ENCODE results near the gene PRSS22. TPM values are rescaled to one million over a fixed set of nuclear protein-coding genes. Genes with fewer than 3 reads are reported as not detected.

The PRSS22 gene
- total RNA-seq, 1 experiment from 2014 or later = not detected

- no peak for DNase-seq
- H3K4me2 ChIP-seq (ENCODE audit: low read depth, low read length, poor library complexity, severe bottlenecking) = no peak within 1 kb of the TSS
Observed at GRCh38 chr16:2829501-2830354, 28.2 kb downstream of the PRSS22 start, which contains the start of gene ZG16B. TSS of gene ZG16B (plus strand) at chr16:2830303. CDS start at chr16:2830442, 139 bp downstream.

GRCh38 chr16:2828876-2829430 is 29.0 kb downstream of the PRSS22 start:
- Histone ChIP-seq H3K4me3 (ENCODE audit: low read length) (no peak overlapping the region), H3K9me3 (ENCODE audit: low read length) (no peaks in the 10 kb centered on the region), H4K20me1 (ENCODE audit: insufficient read depth, low read depth, low read length) (no peaks in the 10 kb centered on the region), H3K27me3 (ENCODE audit: low read length) (no peaks in the 10 kb centered on the region), H3K36me3 (ENCODE audit: insufficient read depth, low read length) (no peaks in the 10 kb centered on the region), H3K9me2 (replicated peaks; ENCODE audit: insufficient read depth, low read length) (no peaks in the 10 kb centered on the region), H3K27ac (ENCODE audit: low read length) (no peak overlapping the region), H3K9ac (ENCODE audit: low read length) (no peak overlapping the region), H2AFZ (ENCODE audit: low read length) (no peak overlapping the region), H3K79me2 (ENCODE audit: low read length) (no peaks in the 10 kb centered on the region), H3K4me1 (ENCODE audit: low read length) (no peaks in the 10 kb centered on the region), H3K4me2 (ENCODE audit: low read depth, low read length, poor library complexity, severe bottlenecking) (no peak overlapping the region)
- no peak for DNase-seq

More at GRCh38 chr16:2829501-2830354, 28.2 kb downstream of the PRSS22 start, which contains the start of gene ZG16B:
- Histone ChIP-seq H3K27ac (ENCODE audit: low read length) (no peak within 1 kb of the TSS), H3K9ac (ENCODE audit: low read length) (no peak within 1 kb of the TSS), H3K27me3 (ENCODE audit: low read length) (no peaks in the 10 kb centered on the region), H2AFZ (ENCODE audit: low read length) (no peak within 1 kb of the TSS), H3K9me2 (replicated peaks; ENCODE audit: insufficient read depth, low read length) (no peaks in the 10 kb centered on the region), H3K4me3 (ENCODE audit: low read length) (no peak within 1 kb of the TSS), H3K9me3 (ENCODE audit: low read length) (no peaks in the 10 kb centered on the region), H3K36me3 (ENCODE audit: insufficient read depth, low read length) (no peaks in the 10 kb centered on the region), H3K79me2 (ENCODE audit: low read length) (no peaks in the 10 kb centered on the region), H3K4me1 (ENCODE audit: low read length) (no peaks in the 10 kb centered on the region), H4K20me1 (ENCODE audit: insufficient read depth, low read depth, low read length) (no peaks in the 10 kb centered on the region)

GRCh38 chr16:2828521-2828840 is 29.5 kb downstream of the PRSS22 start:
- Histone ChIP-seq H3K79me2 (ENCODE audit: low read length) (no peaks in the 10 kb centered on the region), H3K9ac (ENCODE audit: low read length) (no peak overlapping the region), H3K27me3 (ENCODE audit: low read length) (no peaks in the 10 kb centered on the region), H3K27ac (ENCODE audit: low read length) (no peak overlapping the region), H3K9me3 (ENCODE audit: low read length) (no peaks in the 10 kb centered on the region), H4K20me1 (ENCODE audit: insufficient read depth, low read depth, low read length) (no peaks in the 10 kb centered on the region), H3K4me3 (ENCODE audit: low read length) (no peak overlapping the region), H3K4me1 (ENCODE audit: low read length) (no peaks in the 10 kb centered on the region), H2AFZ (ENCODE audit: low read length) (no peak overlapping the region), H3K9me2 (replicated peaks; ENCODE audit: insufficient read depth, low read length) (no peaks in the 10 kb centered on the region), H3K4me2 (ENCODE audit: low read depth, low read length, poor library complexity, severe bottlenecking) (no peak overlapping the region), H3K36me3 (ENCODE audit: insufficient read depth, low read length) (no peaks in the 10 kb centered on the region)
- no peak for DNase-seq

GRCh38 chr16:2827831-2828520 is 30.0 kb downstream of the PRSS22 start:
- Histone ChIP-seq H3K36me3 (ENCODE audit: insufficient read depth, low read length) (no peaks in the 10 kb centered on the region), H2AFZ (ENCODE audit: low read length) (no peak overlapping the region), H4K20me1 (ENCODE audit: insufficient read depth, low read depth, low read length) (no peaks in the 10 kb centered on the region), H3K9me2 (replicated peaks; ENCODE audit: insufficient read depth, low read length) (no peaks in the 10 kb centered on the region), H3K4me2 (ENCODE audit: low read depth, low read length, poor library complexity, severe bottlenecking) (no peak overlapping the region), H3K9ac (ENCODE audit: low read length) (no peak overlapping the region), H3K4me1 (ENCODE audit: low read length) (no peaks in the 10 kb centered on the region), H3K27me3 (ENCODE audit: low read length) (no peaks in the 10 kb centered on the region), H3K4me3 (ENCODE audit: low read length) (no peak overlapping the region), H3K9me3 (ENCODE audit: low read length) (no peaks in the 10 kb centered on the region), H3K79me2 (ENCODE audit: low read length) (no peaks in the 10 kb centered on the region), H3K27ac (ENCODE audit: low read length) (no peak overlapping the region)
- no peak for DNase-seq

- H3K79me2 ChIP-seq (ENCODE audit: low read length) = no peaks in the 10 kb centered on the region
- no peak overlapping the region for H3K9ac ChIP-seq (ENCODE audit: low read length)
- no peaks in the 10 kb centered on the region for H3K36me3 ChIP-seq (ENCODE audit: insufficient read depth, low read length)
- no peaks in the 10 kb centered on the region for H4K20me1 ChIP-seq (ENCODE audit: insufficient read depth, low read depth, low read length)
- H3K4me2 ChIP-seq (ENCODE audit: low read depth, low read length, poor library complexity, severe bottlenecking) = no peak overlapping the region
- H3K4me1 ChIP-seq (ENCODE audit: low read length) = no peaks in the 10 kb centered on the region
- no peak overlapping the region for H2AFZ ChIP-seq (ENCODE audit: low read length)
- no peaks in the 10 kb centered on the region for H3K9me2 ChIP-seq (replicated peaks; ENCODE audit: insufficient read depth, low read length)
- no peak overlapping the region for H3K27ac ChIP-seq (ENCODE audit: low read length)
- no peak overlapping the region for H3K4me3 ChIP-seq (ENCODE audit: low read length)
- H3K9me3 ChIP-seq (ENCODE audit: low read length) = no peaks in the 10 kb centered on the region
- no peaks in the 10 kb centered on the region for H3K27me3 ChIP-seq (ENCODE audit: low read length)
- no peak for DNase-seq
Observed at GRCh38 chr16:2827374-2827791, 30.6 kb downstream of the PRSS22 start.

GRCh38 chr16:2826591-2827373 is 31.2 kb downstream of the PRSS22 start:
- Histone ChIP-seq H3K9me2 (replicated peaks; ENCODE audit: insufficient read depth, low read length) (no peaks in the 10 kb centered on the region), H3K4me1 (ENCODE audit: low read length) (no peaks in the 10 kb centered on the region), H3K9ac (ENCODE audit: low read length) (no peak overlapping the region), H4K20me1 (ENCODE audit: insufficient read depth, low read depth, low read length) (no peaks in the 10 kb centered on the region), H3K27ac (ENCODE audit: low read length) (no peak overlapping the region), H3K4me3 (ENCODE audit: low read length) (no peak overlapping the region), H3K27me3 (ENCODE audit: low read length) (no peaks in the 10 kb centered on the region), H3K4me2 (ENCODE audit: low read depth, low read length, poor library complexity, severe bottlenecking) (no peak overlapping the region), H2AFZ (ENCODE audit: low read length) (no peak overlapping the region), H3K79me2 (ENCODE audit: low read length) (no peaks in the 10 kb centered on the region), H3K9me3 (ENCODE audit: low read length) (no peaks in the 10 kb centered on the region), H3K36me3 (ENCODE audit: insufficient read depth, low read length) (no peaks in the 10 kb centered on the region)
- no peak for DNase-seq

GRCh38 chr16:2825906-2826305 is 32.1 kb downstream of the PRSS22 start:
- no peak overlapping the region for H3K9ac ChIP-seq (ENCODE audit: low read length)
- no peak overlapping the region for H3K4me3 ChIP-seq (ENCODE audit: low read length)
- H3K79me2 ChIP-seq (ENCODE audit: low read length) = no peaks in the 10 kb centered on the region
- no peak overlapping the region for H2AFZ ChIP-seq (ENCODE audit: low read length)
- H3K9me2 ChIP-seq (replicated peaks; ENCODE audit: insufficient read depth, low read length) = no peaks in the 10 kb centered on the region
- DNase-seq = no peak
- no peak overlapping the region for H3K27ac ChIP-seq (ENCODE audit: low read length)
- H3K27me3 ChIP-seq (ENCODE audit: low read length) = no peaks in the 10 kb centered on the region
- H3K4me2 ChIP-seq (ENCODE audit: low read depth, low read length, poor library complexity, severe bottlenecking) = no peak overlapping the region
- H3K9me3 ChIP-seq (ENCODE audit: low read length) = no peaks in the 10 kb centered on the region
- H3K4me1 ChIP-seq (ENCODE audit: low read length) = no peaks in the 10 kb centered on the region
- no peaks in the 10 kb centered on the region for H4K20me1 ChIP-seq (ENCODE audit: insufficient read depth, low read depth, low read length)
- no peaks in the 10 kb centered on the region for H3K36me3 ChIP-seq (ENCODE audit: insufficient read depth, low read length)
